HG03558 (cell line): ENCODE measurements around the gene PACSIN3.
A peak's percentile ranks its signal among the peaks of the same experiment; 100 is the strongest.

Source experiments
- ATAC-seq: cut with Tn5 transposase; IDR thresholded peaks from one replicate; pipeline ENCODE4 v1.9.1; 2021; ENCODE audit warnings: moderate number of reproducible peaks; ENCODE audit not compliant: unreplicated experiment; ENCODE audit errors: extremely low read depth

Gene PACSIN3

DNA sequence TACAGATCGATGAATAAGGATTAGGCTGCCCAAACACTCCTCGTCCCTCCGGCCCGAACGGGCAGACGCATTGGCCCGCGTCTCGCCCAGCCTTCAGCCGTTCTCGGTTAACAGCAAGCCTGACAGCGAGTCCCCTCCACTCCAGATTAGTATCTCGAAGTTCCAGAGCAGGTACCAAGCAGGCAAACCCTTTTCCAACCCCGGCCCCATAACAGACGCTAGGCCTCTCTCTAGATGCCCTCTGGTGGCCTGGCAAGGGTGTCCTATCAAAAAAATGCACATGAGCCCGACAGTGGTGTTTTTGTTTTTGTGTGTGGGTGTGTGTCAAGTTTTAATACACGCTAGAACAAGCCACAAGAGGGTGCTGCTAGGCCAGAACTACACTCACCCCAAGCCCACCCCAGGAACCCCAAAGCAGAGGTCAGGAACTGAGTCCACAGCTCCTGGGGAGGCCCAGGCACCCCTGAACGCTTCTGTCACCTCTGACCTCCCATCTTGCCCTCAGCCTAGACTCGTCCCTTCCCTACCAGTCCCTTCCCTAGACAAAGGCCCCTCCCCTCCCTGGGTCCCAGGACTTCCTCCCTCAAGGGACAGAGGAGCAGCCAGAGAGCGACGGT, 8.9 kb downstream of the PACSIN3 start:
- ATAC-seq = peak; percentile 7

DNA sequence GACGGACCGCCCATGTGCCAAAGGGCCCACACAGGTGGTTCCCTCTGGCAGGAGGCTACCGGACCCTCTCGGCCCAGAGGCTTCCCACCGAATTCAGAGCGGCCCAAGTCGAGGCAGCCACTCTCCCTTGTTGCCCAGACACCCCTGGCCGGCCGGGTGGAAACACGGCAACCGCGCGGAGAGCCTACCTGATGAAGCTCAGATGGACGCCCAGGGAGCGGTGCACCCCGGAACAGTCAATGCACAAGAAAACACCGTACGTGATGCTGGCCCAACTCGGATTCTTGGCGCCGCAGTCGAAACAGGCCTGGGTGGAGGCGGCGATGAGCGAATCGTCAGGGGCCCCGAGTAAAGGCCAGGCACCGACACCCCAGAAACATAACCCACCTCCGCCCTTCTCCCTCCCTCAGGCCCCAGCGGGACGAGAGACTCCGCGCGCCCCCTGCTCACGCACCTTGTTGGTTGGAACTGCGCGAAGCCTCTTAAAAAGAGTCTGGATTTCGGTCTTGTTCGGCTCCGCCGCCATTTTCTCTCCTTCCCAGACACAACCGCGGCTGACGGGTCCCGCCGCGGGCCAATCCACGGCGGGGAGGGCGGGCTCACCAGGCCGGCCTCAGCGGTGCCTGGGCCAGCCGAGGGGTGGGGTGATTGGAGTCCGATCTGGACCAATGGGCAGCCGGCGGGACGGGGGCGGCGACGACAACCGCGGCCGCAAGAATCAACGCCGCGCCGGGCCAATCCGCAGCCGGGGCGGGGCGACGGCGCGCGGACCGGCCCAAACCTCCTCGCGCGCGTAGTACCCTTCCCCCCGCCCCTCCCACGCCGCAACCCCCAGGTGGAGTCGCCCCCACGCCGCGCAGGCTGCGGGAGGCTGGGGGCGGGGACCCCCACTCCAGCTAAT, 9.7 kb downstream of the PACSIN3 start, which contains the start of gene ARFGAP2:
Gene ARFGAP2 (minus strand): TSS at position 552 of the 901 bp plus-strand sequence. CDS start 26 bp downstream, at position 526.
- peak; percentile 74 for ATAC-seq

DNA sequence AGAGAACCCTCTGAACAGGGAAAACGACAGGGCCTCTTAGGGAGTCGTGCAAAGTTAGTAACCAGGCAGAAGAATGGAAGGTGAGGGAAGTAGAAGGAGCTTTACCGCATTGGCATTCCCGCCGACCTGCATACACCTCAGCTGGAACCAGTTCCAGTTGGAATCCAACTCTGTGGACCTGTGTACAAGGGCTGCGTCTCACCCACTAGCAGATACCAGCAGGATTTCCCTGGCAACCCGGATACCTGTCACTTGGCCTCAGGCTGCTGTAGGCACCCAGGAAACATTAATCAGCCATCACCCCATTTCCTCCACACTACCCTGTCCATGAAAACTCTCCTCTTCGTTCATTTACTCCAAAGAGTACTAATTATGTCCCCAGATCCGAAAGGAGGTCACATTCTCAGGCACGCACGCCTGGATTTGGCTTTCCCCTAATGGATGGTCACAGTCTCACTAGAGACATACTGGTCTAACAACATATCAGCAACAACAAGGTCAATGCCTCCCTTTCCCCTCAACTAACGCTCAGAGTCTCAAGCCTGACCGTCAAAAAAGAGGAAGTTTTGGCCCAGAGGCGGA, 10.4 kb downstream of the PACSIN3 start:
- ATAC-seq = no peak

DNA sequence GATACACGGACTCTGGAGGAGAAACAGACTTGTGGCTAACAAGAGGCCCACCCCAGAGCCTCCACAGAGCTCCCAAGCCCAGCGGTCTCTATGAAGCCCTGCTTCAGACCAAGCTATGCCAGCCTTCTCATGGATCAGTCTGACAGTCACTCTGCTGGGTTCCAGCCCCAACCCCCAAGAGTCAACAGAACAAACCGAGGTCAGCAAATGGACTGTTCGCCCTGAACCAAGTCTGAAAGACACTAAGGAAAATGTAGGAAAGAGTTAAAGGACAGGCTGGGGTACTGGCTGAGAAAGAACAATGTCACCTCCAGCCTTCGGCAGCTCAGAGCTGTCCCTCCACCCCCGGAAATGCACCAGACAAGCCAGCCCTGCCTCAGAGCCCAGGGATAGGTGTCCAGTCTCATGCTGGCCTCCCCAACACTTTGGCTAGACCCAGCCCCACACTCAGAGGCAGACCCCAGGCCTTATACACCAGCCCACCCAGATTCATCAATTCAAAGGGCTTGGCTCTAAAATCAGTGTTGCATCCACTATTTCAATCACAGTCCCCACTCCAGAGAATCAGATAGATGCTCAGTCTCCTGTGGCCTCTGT, 13.4 kb downstream of the PACSIN3 start:
- no peak for ATAC-seq

GRCh38 chr11:47171856-47172255, 14.4 kb downstream of the PACSIN3 start:
- no peak for ATAC-seq

- ATAC-seq = no peak
These were observed 15.0 kb downstream of the PACSIN3 start for GRCh38 chr11:47171061-47171838.

DNA sequence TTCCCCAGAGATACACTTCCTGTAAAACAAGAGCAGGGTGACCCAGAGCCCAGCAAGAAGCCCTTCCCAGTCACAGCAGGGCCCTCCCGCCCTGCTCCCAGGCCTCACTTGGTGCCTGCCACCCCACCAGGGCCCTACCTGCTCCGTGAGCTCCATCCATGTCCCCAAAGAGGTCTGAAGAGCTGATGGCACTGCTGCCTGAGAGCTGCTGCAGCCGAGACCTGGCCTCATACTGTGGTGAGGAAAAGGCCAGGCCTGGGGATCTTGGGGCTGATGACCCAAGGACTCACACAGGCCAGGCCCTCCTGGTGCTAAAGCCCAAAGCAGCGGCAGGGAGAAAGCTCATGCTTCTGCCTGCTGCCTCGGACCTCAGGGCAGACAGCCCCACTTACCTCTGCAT, 19.9 kb downstream of the PACSIN3 start:
- ATAC-seq = no peak

DNA sequence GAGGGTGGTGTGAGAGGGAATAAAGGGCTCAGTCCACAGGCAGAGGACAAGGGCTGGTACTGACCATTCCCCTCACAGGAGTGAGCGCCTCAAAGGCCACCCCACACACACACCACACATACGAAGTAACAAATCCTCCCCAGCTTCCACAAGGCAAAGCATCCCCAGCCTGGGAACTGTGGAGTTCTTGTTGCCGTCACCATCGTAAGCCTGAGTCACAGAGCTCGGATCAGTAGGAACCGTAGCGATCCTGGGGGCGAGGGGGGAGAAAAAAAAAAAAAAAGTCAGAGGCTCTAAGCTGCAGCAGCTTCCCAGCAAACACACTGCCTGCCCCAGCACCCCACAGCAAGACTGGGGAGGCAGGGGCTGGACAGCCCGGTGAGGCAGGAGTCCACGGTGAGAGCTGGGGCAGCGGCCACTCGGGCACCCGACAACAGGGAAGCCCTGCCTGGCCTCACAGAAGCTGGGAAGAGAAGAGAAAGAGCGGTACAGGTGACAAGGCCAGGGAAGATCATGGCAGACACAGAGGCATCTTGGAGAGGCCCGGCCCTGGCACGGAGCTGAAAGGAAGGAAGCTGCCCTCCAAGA, 20.9 kb downstream of the PACSIN3 start:
- no peak for ATAC-seq

DNA sequence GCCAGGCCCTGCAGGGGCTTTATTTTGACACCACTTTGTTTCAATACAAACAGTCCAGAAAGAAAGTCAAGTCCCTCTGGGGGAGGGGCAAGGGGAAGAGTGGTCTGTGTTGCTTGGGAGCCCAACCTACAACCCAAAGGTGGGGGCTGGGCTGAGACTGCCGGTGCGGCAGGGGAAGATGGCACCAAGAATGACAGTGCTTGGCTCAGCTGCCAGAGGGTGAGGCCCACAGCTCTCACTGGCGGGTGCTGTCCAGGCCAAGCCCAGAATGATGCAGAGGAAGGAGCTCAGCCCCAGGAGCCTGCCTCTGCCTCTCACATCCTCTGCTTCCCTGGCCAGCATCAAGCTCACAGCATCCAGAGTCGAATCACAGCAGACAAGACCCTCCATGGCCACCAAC, 21.9 kb downstream of the PACSIN3 start:
- no peak for ATAC-seq

- ATAC-seq = no peak
These were observed 22.3 kb downstream of the PACSIN3 start for GRCh38 chr11:47163898-47164297.

DNA sequence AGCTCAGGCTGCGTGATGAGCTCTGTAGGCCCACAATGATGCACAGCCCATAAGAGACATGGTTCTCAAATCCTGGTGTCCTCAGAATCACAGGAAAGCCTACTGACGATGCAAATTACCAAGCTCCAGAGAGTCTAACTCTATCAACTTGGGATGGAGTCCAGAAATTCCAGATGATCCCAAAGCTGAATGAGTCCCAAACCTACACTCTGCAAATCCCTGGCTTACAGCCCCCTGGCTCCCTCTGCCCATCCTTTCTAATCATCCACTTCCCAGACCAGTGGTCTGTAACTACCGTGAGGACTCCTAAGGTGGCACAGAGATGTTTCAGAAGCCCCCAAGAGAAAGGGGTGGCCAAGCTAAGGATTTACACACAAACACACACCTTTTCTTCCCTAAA, 23.0 kb downstream of the PACSIN3 start:
- ATAC-seq = no peak

DNA sequence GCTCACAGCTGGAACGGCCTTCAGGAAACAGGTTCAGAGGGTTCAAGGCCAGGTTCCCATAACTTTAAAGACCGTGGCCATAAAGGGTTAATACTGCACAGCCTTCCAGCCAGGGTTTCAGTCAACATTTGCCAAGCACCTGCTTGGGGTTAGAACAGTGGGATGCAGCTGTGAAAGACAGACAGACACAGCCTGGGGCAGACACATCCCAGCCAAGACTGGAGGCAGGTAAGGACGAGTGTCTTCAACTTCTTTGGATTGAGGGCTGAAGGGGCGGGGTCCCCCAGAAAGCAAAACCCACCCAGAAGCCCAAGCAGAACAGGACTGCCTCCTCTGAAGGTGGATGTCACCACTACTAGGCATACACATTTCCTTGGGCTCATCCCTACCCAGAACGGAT, 23.8 kb downstream of the PACSIN3 start:
- ATAC-seq = no peak

- no peak for ATAC-seq
These were observed 24.3 kb downstream of the PACSIN3 start for GRCh38 chr11:47161890-47162289.

- no peak for ATAC-seq
These were observed 24.9 kb downstream of the PACSIN3 start for GRCh38 chr11:47161134-47161854.

DNA sequence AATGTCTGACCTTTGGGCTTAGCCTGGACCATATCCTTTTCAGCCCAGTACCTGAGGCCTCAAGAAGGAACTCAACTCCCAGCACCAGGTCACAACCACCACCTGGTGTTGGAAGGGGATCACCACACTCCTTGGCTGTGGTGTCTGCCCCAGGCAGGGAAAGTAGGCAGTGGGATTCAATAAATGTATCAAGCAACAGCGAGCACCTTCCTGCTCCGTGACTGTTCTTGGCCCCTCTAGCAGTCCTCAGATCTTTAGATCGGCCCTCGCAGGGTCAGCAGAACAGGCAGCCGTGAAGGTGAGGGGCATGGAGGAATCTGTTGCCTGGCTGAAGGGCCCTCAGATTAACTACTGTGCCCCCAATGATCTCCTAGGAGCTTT, 25.5 kb downstream of the PACSIN3 start:
- no peak for ATAC-seq

DNA sequence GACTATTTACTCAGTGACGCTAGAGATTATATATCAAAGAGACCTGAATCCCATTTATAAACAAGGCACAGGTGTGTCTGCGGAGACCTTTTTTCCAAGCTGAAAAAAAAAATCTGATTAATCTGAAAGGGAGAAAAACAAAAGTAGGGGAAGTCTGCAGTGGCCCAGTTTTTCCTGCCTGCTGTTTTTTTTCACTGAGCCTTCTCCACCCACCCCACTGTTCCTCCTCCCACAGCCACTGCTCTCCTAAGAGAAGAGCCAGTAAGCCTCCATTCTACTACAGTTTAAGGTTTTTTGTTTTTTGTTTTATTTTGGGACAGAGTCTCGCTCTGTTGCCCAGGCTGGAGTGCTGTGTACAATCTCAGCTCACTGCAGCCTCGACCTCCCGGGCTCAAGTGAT, 28.0 kb downstream of the PACSIN3 start:
- no peak for ATAC-seq

DNA sequence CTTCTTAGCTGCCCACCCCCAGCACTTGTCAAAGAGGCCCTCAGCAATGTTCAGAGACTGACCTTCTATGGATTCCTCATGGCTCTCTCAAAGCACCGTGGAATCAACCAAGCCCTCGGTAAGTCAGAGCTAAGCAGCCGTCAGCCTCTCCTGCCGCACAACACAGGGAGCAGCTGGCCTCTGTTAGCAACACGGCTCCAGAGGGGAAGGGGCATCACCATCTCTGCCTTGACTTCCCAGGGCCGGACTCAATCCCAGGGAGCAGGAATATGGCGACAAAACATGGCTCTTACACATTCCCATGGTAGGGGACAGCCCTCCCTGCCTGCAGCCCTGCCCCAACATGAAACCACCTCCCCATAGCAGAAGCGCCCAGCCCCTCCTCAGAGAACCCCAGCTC, 28.4 kb downstream of the PACSIN3 start:
- ATAC-seq = no peak

- ATAC-seq = no peak
These were observed 29.3 kb downstream of the PACSIN3 start for GRCh38 chr11:47156951-47157350.

DNA sequence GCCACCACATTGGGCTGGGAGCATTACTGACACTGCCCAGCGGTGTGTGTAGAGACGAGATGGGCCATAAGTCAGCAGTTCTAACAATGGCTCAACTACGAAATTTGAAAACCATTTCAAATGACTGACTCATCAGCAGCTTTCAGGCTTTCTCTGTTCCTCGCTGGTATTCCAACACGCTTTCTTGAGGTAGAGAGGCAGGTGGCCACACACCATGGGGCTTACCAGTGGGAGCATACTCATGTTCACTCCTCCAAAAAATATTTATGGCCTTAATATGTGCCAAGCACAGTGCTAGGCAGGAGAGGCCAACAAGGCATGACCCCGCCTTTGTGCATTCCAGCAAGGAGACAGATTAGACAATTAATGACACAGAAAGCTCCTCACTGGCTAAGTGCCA, 29.9 kb downstream of the PACSIN3 start:
- no peak for ATAC-seq
